GM12878 (cell line): ENCODE measurements around the gene ATG5. TPM values are rescaled to one million over a fixed set of nuclear protein-coding genes. Genes with fewer than 3 reads are reported as not detected.

Experiments used
- ATAC-seq: fragments of 200-7000 bp; cut with Tn5 transposase; 3 replicates; pipeline ENCODE4 v1.9.1; 2020; ENCODE audit warnings: mild to moderate bottlenecking, moderate library complexity
- BruUV-seq: library from RNA; stranded (reverse); fragments of 400-500 nt; replicated peaks from 2 replicates; lab custom pipeline; 2021; lab: Mats Ljungman, UMichigan
- CTCF ChIA-PET: fragments of 300-600 bp; sonication (Branson Sonifier 250); formaldehyde crosslinking; extraction: SDS; loops from one replicate; lab custom pipeline; 2021; ENCODE audit warnings: inconsistent platforms; lab: Yijun Ruan, JAX
- POLR2A ChIA-PET: fragments of 350-600 bp; formaldehyde crosslinking; extraction: SDS; loops from one replicate; lab custom pipeline; 2021; ENCODE audit warnings: inconsistent platforms; lab: Charles Lee
- RAD21 ChIA-PET: fragments of 300-600 bp; sonication (Branson Sonifier 250); formaldehyde crosslinking; loops from one replicate; lab custom pipeline; 2023; ENCODE audit warnings: antibody characterized with exemption; ENCODE audit not compliant: unreplicated experiment; lab: Charles Lee
- SMC1A ChIA-PET: fragments of 300-600 bp; sonication (Branson Sonifier 250); formaldehyde crosslinking; loops from one replicate; lab custom pipeline; 2023; ENCODE audit not compliant: unreplicated experiment, uncharacterized antibody; lab: Charles Lee
- DNase-seq: peaks from one replicate; pipeline ENCODE4 v3.0.0-alpha.2; 2011; ENCODE audit warnings: low read depth, low spot score
- FAIRE-seq: peaks from 3 replicates; lab custom pipeline; 2011; peaks lifted over from hg19 to GRCh38; lab: Jason Lieb, UNC
- H2AFZ ChIP-seq: 2 replicates; pipeline ENCODE4 v1.6.0; 2011; ENCODE audit warnings: low read depth, low read length, control low read depth; ENCODE audit not compliant: control insufficient read depth
- H3K27ac ChIP-seq: 2 replicates; pipeline ENCODE4 v1.5.1; 2011; ENCODE audit warnings: control low read depth; ENCODE audit not compliant: control insufficient read depth, insufficient read depth
- H3K27me3 ChIP-seq, 2 experiments: replicated peaks in 1 of 2; 2 replicates each; pipeline versions ENCODE4 v1.6.0 to v1.6.1; 2011; ENCODE audit warnings: low read length in 1 of 2; ENCODE audit not compliant: control insufficient read depth in 2 of 2, insufficient read depth in 2 of 2
- H3K36me3 ChIP-seq, 2 experiments: 2 replicates each; pipeline ENCODE4 v1.5.1; 2011; ENCODE audit warnings: low read length in 1 of 2; ENCODE audit not compliant: control insufficient read depth in 2 of 2, insufficient read depth in 2 of 2
- H3K4me1 ChIP-seq: 2 replicates; pipeline ENCODE4 v1.6.1; 2011; ENCODE audit warnings: mild to moderate bottlenecking, low read length, moderate library complexity, mixed read lengths; ENCODE audit not compliant: control insufficient read depth, insufficient read depth
- H3K4me2 ChIP-seq: 2 replicates; pipeline ENCODE4 v1.6.0; 2011; ENCODE audit warnings: control low read depth; ENCODE audit not compliant: control insufficient read depth, insufficient read depth
- H3K4me3 ChIP-seq: fragments of 200-600 bp; sonication (generic); 2 replicates; pipeline ENCODE4 v1.5.1; 2016
- H3K79me2 ChIP-seq: 2 replicates; pipeline ENCODE4 v1.6.0; 2011; ENCODE audit warnings: low read length; ENCODE audit not compliant: control insufficient read depth, insufficient read depth
- H3K9ac ChIP-seq: 2 replicates; pipeline ENCODE4 v1.8.0; 2011; ENCODE audit warnings: low read length, control low read depth, mixed read lengths; ENCODE audit not compliant: control insufficient read depth, insufficient read depth
- H3K9me3 ChIP-seq: replicated peaks from 3 replicates; pipeline ENCODE4 v1.5.1; 2011; ENCODE audit warnings: mild to moderate bottlenecking, low read length; ENCODE audit not compliant: control insufficient read depth, insufficient read depth
- H4K20me1 ChIP-seq: 2 replicates; pipeline ENCODE4 v1.6.0; 2011; ENCODE audit not compliant: control insufficient read depth, insufficient read depth
- CREM ChIP-seq: IDR thresholded peaks from 2 replicates; pipeline ENCODE4 v1.6.1; 2014; ENCODE audit warnings: antibody characterized with exemption, low read depth
- GATAD2B ChIP-seq: fragments of 450-650 bp; conservative IDR thresholded peaks from 2 replicates; pipeline ENCODE4 v1.6.1; 2017; ENCODE audit warnings: low read depth, mild to moderate bottlenecking, moderate library complexity
- HDAC6 ChIP-seq: fragments of 200-600 bp; sonication (generic); IDR thresholded peaks from one replicate; pipeline ENCODE4 v1.8.0; 2017; ENCODE audit warnings: antibody characterized with exemption; ENCODE audit not compliant: unreplicated experiment
- HDGF ChIP-seq: fragments of 450-650 bp; IDR thresholded peaks from 2 replicates; pipeline ENCODE4 v1.6.1; 2016; ENCODE audit warnings: antibody characterized with exemption
- POLR2AphosphoS2 ChIP-seq: IDR thresholded peaks from 2 replicates; pipeline ENCODE4 v1.6.1; 2011; ENCODE audit warnings: low read depth, mild to moderate bottlenecking, low read length, improper control_type of control experiment, moderate library complexity
- POLR2AphosphoS5 ChIP-seq: IDR thresholded peaks from 2 replicates; pipeline ENCODE4 v1.6.1; 2011; ENCODE audit warnings: mild to moderate bottlenecking, low read length, inconsistent platforms
- SIN3A ChIP-seq: IDR thresholded peaks from 2 replicates; pipeline ENCODE4 v1.6.1; 2012; ENCODE audit warnings: low read depth, low read length, improper control_type of control experiment
- TAF1 ChIP-seq: IDR thresholded peaks from 2 replicates; pipeline ENCODE4 v1.6.1; 2011; ENCODE audit warnings: mild to moderate bottlenecking, low read depth, low read length, borderline replicate concordance
- WGBS: methylation state at CpG from one replicate; pipeline ENCODE4 v1.1.6; 2016; ENCODE audit warnings: low lambda C conversion rate; ENCODE audit not compliant: insufficient replicate concordance, insufficient coverage; ENCODE audit errors: missing lambda C conversion rate; 5-methylcytosine and 5-hydroxymethylcytosine counted together
- in situ Hi-C: fragments of 300-500 bp; cut with MboI; formaldehyde crosslinking; loops from 9 replicates; pipeline ENCODE4 v1.14.3; 2018; ENCODE audit warnings: mixed read lengths
- intact Hi-C: fragments of 100-400 bp; cut with micrococcal nuclease; formaldehyde crosslinking; loops from one replicate; pipeline ENCODE4 v1.14.2; 2022; ENCODE audit not compliant: unreplicated experiment
- polyA plus RNA-seq, 11 experiments: library from polyadenylated mRNA; depleted of rRNA in 4 of 11; unstranded in 6 of 11; stranded (reverse) in 5 of 11; fragments of >200 nt; fragmentation: Nextera tagmentation in 4 of 11; fragmentation: Illumina TruSeq in 1 of 11; extraction: Ambion mirVana in 4 of 11; extraction: Trizol in 1 of 11; gene quantifications; 1 replicate in 1 of 11; 2 replicates in 10 of 11; pipeline versions ENCODE4 v1.2.1 to v1.2.3, GENCODE V29; 2011 to 2016; ENCODE audit warnings: inconsistent platforms in 2 of 11, missing spikeins in 2 of 11, low read depth in 1 of 11
- total RNA-seq, 4 experiments: library from RNA; depleted of rRNA in 3 of 4; stranded (reverse); fragments of >200 nt in 3 of 4; fragmentation: Illumina TruSeq in 1 of 4; extraction: Trizol in 1 of 4; gene quantifications; 2 replicates each; pipeline versions ENCODE4 v1.2.1 to v1.2.3, GENCODE V29; 2013 to 2021
- TF ChIP-seq, protein P1 (sequence below): fragments of 450-650 bp; IDR thresholded peaks from 2 replicates; pipeline ENCODE4 v1.6.1; 2016; ENCODE audit warnings: mild to moderate bottlenecking, moderate library complexity, borderline replicate concordance
- TF ChIP-seq, protein P2 (sequence below): fragments of 450-650 bp; formaldehyde crosslinking; IDR thresholded peaks from 2 replicates; pipeline ENCODE4 v1.4.0; 2022; ENCODE audit warnings: mild to moderate bottlenecking, moderate library complexity
- TF ChIP-seq, protein P3 (sequence below): IDR thresholded peaks from 2 replicates; pipeline ENCODE4 v1.6.1; 2012; ENCODE audit warnings: low read depth, low read length, improper control_type of control experiment
- TF ChIP-seq, protein P4 (sequence below): fragments of 150-350 bp; IDR thresholded peaks from 2 replicates; pipeline ENCODE4 v1.6.1; 2016; ENCODE audit warnings: low read depth, low read length

The ATG5 gene
- total and polyA plus RNA-seq, 10 of the 15 experiments (the other 5 are each of a cell fraction or from before 2014, with no cell fraction given), result 12.9 to 51.8 (median 23.9) TPM

DNA sequence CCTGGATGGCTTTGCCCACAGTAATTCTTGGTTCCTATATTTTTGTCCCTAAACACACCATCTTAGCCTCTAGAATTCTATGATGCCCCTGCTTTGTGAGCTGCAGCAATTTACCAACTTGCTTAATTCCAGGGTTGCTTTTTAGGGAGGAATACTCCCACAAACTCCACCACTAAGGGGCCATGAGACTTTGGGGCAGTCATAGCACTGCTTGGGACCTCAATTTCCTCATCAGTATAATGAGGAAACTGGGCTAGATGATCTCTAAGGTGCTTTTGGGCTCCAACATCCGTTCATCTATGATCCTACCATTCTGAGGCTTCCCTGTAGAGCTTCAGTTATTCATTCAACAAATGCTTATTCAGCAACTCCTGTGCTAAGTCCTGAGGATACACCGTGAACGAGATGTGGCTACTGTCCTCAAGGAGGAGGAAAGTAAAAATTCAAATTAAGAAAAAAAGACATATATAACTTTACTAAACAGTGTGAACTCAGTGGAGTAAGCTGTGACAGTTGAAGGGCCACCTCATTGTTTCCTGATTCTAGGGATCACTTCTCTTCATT is 164.2 kb downstream of the ATG5 start:
- H3K9ac ChIP-seq, result no peak overlapping the region
- DNase-seq, result no peak
- H3K27ac ChIP-seq, result no peak overlapping the region
- FAIRE-seq, result no peak
- H3K36me3 ChIP-seq, result no peaks in the 10 kb centered on the region
- H3K4me1 ChIP-seq, result peaks cover 46% of the 10 kb centered on the region
- intact Hi-C loops (loop anchor here (5.0 kb wide), 1 partner anchor 669 kb away; no protein-coding TSS in a partner anchor), in situ Hi-C loops (loop anchor here (10.0 kb wide), 1 partner anchor 57 kb away; no protein-coding TSS in a partner anchor)
- WGBS, result 93% methylated on average over 3 of the region's 3 CpGs
- no peaks in the 10 kb centered on the region; the same call in 2 of the 3 replicates for H3K9me3 ChIP-seq
- CTCF ChIA-PET, result interaction anchor here (0.6 to 10.0 kb wide), 4 partner anchors 14 to 71 kb away, joined by 3 to 85 read pairs (median 20); no protein-coding TSS in a partner anchor
- no peaks in the 10 kb centered on the region for H3K27me3 ChIP-seq
- H2AFZ ChIP-seq, result no peak overlapping the region
- no peak overlapping the region for H3K4me2 ChIP-seq
- SMC1A ChIA-PET, result interaction anchor here (1.1 to 12.7 kb wide), 8 partner anchors 12 to 72 kb away, joined by 3 to 217 read pairs (median 11); no protein-coding TSS in a partner anchor
- RAD21 ChIA-PET, result interaction anchor here (2.3 to 2.4 kb wide), 2 partner anchors 19 to 72 kb away, joined by 6 to 9 read pairs; no protein-coding TSS in a partner anchor
- H3K79me2 ChIP-seq, result no peaks in the 10 kb centered on the region
- no peak for ATAC-seq
- POLR2A ChIA-PET, result interaction anchor here (0.7 to 4.8 kb wide), 2 partner anchors 19 to 708 kb away, joined by 3 to 28 read pairs; no protein-coding TSS in a partner anchor
- no TSS peak for BruUV-seq
- no peaks in the 10 kb centered on the region for H4K20me1 ChIP-seq
- no peak overlapping the region for H3K4me3 ChIP-seq
- TF ChIP-seq SIN3A, result no peak
- TF ChIP-seq POLR2AphosphoS2, result no peak
- no peak for TF ChIP-seq HDGF
- TF ChIP-seq, protein P1, sequence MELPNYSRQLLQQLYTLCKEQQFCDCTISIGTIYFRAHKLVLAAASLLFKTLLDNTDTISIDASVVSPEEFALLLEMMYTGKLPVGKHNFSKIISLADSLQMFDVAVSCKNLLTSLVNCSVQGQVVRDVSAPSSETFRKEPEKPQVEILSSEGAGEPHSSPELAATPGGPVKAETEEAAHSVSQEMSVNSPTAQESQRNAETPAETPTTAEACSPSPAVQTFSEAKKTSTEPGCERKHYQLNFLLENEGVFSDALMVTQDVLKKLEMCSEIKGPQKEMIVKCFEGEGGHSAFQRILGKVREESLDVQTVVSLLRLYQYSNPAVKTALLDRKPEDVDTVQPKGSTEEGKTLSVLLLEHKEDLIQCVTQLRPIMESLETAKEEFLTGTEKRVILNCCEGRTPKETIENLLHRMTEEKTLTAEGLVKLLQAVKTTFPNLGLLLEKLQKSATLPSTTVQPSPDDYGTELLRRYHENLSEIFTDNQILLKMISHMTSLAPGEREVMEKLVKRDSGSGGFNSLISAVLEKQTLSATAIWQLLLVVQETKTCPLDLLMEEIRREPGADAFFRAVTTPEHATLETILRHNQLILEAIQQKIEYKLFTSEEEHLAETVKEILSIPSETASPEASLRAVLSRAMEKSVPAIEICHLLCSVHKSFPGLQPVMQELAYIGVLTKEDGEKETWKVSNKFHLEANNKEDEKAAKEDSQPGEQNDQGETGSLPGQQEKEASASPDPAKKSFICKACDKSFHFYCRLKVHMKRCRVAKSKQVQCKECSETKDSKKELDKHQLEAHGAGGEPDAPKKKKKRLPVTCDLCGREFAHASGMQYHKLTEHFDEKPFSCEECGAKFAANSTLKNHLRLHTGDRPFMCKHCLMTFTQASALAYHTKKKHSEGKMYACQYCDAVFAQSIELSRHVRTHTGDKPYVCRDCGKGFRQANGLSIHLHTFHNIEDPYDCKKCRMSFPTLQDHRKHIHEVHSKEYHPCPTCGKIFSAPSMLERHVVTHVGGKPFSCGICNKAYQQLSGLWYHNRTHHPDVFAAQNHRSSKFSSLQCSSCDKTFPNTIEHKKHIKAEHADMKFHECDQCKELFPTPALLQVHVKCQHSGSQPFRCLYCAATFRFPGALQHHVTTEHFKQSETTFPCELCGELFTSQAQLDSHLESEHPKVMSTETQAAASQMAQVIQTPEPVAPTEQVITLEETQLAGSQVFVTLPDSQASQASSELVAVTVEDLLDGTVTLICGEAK, result no peak
- TF ChIP-seq, protein P2, sequence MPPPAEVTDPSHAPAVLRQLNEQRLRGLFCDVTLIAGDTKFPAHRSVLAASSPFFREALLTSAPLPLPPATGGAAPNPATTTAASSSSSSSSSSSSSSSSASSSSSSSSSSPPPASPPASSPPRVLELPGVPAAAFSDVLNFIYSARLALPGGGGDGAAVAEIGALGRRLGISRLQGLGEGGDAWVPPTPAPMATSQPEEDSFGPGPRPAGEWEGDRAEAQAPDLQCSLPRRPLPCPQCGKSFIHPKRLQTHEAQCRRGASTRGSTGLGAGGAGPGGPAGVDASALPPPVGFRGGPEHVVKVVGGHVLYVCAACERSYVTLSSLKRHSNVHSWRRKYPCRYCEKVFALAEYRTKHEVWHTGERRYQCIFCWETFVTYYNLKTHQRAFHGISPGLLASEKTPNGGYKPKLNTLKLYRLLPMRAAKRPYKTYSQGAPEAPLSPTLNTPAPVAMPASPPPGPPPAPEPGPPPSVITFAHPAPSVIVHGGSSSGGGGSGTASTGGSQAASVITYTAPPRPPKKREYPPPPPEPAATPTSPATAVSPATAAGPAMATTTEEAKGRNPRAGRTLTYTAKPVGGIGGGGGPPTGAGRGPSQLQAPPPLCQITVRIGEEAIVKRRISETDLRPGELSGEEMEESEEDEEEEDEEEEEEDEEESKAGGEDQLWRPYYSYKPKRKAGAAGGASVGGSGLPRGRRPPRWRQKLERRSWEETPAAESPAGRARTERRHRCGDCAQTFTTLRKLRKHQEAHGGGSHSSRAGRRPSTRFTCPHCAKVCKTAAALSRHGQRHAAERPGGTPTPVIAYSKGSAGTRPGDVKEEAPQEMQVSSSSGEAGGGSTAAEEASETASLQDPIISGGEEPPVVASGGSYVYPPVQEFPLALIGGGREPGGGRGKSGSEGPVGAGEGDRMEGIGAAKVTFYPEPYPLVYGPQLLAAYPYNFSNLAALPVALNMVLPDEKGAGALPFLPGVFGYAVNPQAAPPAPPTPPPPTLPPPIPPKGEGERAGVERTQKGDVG, result no peak
- TF ChIP-seq, protein P3, sequence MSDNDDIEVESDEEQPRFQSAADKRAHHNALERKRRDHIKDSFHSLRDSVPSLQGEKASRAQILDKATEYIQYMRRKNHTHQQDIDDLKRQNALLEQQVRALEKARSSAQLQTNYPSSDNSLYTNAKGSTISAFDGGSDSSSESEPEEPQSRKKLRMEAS, result no peak
- TF ChIP-seq POLR2AphosphoS5, result no peak
- TF ChIP-seq, protein P4, sequence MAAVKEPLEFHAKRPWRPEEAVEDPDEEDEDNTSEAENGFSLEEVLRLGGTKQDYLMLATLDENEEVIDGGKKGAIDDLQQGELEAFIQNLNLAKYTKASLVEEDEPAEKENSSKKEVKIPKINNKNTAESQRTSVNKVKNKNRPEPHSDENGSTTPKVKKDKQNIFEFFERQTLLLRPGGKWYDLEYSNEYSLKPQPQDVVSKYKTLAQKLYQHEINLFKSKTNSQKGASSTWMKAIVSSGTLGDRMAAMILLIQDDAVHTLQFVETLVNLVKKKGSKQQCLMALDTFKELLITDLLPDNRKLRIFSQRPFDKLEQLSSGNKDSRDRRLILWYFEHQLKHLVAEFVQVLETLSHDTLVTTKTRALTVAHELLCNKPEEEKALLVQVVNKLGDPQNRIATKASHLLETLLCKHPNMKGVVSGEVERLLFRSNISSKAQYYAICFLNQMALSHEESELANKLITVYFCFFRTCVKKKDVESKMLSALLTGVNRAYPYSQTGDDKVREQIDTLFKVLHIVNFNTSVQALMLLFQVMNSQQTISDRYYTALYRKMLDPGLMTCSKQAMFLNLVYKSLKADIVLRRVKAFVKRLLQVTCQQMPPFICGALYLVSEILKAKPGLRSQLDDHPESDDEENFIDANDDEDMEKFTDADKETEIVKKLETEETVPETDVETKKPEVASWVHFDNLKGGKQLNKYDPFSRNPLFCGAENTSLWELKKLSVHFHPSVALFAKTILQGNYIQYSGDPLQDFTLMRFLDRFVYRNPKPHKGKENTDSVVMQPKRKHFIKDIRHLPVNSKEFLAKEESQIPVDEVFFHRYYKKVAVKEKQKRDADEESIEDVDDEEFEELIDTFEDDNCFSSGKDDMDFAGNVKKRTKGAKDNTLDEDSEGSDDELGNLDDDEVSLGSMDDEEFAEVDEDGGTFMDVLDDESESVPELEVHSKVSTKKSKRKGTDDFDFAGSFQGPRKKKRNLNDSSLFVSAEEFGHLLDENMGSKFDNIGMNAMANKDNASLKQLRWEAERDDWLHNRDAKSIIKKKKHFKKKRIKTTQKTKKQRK, result no peak
- no peak for TF ChIP-seq CREM
- TF ChIP-seq HDAC6, result no peak
- no peak for TF ChIP-seq TAF1
- TF ChIP-seq GATAD2B, result no peak
